NT2/D1 (cell line): ENCODE results near the gene KREMEN2.

ENCODE experiments used
- YY1 ChIP-seq: IDR thresholded peaks from 2 replicates; pipeline ENCODE4 v1.6.1; 2011; ENCODE audit not compliant: insufficient read length, insufficient read depth
- ZNF274 ChIP-seq: IDR thresholded peaks from 2 replicates; pipeline ENCODE4 v1.6.1; 2011; ENCODE audit warnings: mild to moderate bottlenecking, low read depth, low read length

GRCh38 chr16:3012828-3013420 lies 48.8 kb downstream of the KREMEN2 start, which contains the start of gene CLDN9:
- TF ChIP-seq ZNF274 (no peak), YY1 (no peak)
